MM.1S (cell line): ENCODE data around the gene TRMT6.

Source experiments
- DNase-seq: peaks from one replicate; pipeline ENCODE4 v3.0.0-alpha.2; 2015
- H2AFZ ChIP-seq: fragments of 300-600 bp; sonication (generic); 2 replicates; pipeline ENCODE4 v1.6.0; 2016; ENCODE audit warnings: antibody characterized with exemption, low read length
- H3F3A ChIP-seq: fragments of 300-600 bp; sonication (generic); 2 replicates; pipeline ENCODE4 v1.6.1; 2016; ENCODE audit warnings: mild to moderate bottlenecking, antibody characterized with exemption, low read length, moderate library complexity, mixed read lengths; ENCODE audit not compliant: insufficient read depth
- H3K27ac ChIP-seq: fragments of 300-600 bp; sonication (generic); 2 replicates; pipeline ENCODE4 v1.5.1; 2016; ENCODE audit warnings: mild to moderate bottlenecking, low read length
- H3K27me3 ChIP-seq: fragments of 300-600 bp; sonication (generic); replicated peaks from 2 replicates; pipeline ENCODE4 v1.6.0; 2016; ENCODE audit warnings: low read length; ENCODE audit not compliant: insufficient read depth
- H3K36me3 ChIP-seq: fragments of 300-600 bp; sonication (generic); replicated peaks from 2 replicates; pipeline ENCODE4 v1.6.1; 2016; ENCODE audit warnings: mild to moderate bottlenecking, low read length, mixed read lengths; ENCODE audit not compliant: insufficient read depth
- H3K4me1 ChIP-seq: fragments of 300-600 bp; sonication (generic); 2 replicates; pipeline ENCODE4 v1.6.1; 2016; ENCODE audit warnings: low read length, mixed read lengths
- H3K4me2 ChIP-seq: fragments of 300-600 bp; sonication (generic); 2 replicates; pipeline ENCODE4 v1.6.0; 2016; ENCODE audit warnings: low read depth, low read length
- H3K4me3 ChIP-seq: fragments of 300-600 bp; sonication (generic); 2 replicates; pipeline ENCODE4 v1.5.1; 2016; ENCODE audit warnings: low read length, mixed read lengths
- H3K79me2 ChIP-seq: fragments of 300-600 bp; sonication (generic); 2 replicates; pipeline ENCODE4 v1.6.1; 2016; ENCODE audit warnings: mixed run types, low read length, mixed read lengths
- H3K9ac ChIP-seq: fragments of 300-600 bp; sonication (generic); 2 replicates; pipeline ENCODE4 v1.6.1; 2016; ENCODE audit warnings: low read length, mixed read lengths
- H3K9me2 ChIP-seq: fragments of 300-600 bp; sonication (generic); replicated peaks from 2 replicates; pipeline ENCODE4 v1.6.1; 2016; ENCODE audit warnings: mild to moderate bottlenecking, low read length, mixed read lengths; ENCODE audit not compliant: insufficient read depth
- H3K9me3 ChIP-seq: fragments of 300-600 bp; sonication (generic); replicated peaks from 2 replicates; pipeline ENCODE4 v1.6.1; 2016; ENCODE audit warnings: mild to moderate bottlenecking, low read length, mixed read lengths; ENCODE audit not compliant: insufficient read depth
- H4K20me1 ChIP-seq: fragments of 300-600 bp; sonication (generic); 2 replicates; pipeline ENCODE4 v1.6.1; 2016; ENCODE audit warnings: mild to moderate bottlenecking, low read length, moderate library complexity, mixed read lengths; ENCODE audit not compliant: insufficient read depth
- EZH2 ChIP-seq: fragments of 300-600 bp; sonication (generic); optimal IDR thresholded peaks from 2 replicates; pipeline ENCODE3; 2017; ENCODE audit warnings: low read depth, mild to moderate bottlenecking, antibody characterized with exemption, low read length, mixed read lengths
- EZH2phosphoT487 ChIP-seq: fragments of 300-600 bp; sonication (generic); IDR thresholded peaks from 2 replicates; pipeline ENCODE4 v1.6.1; 2018; ENCODE audit warnings: antibody characterized with exemption, low read length
- TF ChIP-seq, protein P1 (sequence below): fragments of 300-600 bp; sonication (generic); IDR thresholded peaks from 2 replicates; pipeline ENCODE4 v1.5.1; 2016; ENCODE audit warnings: antibody characterized with exemption, low read length, mixed read lengths

Gene TRMT6, protein sequence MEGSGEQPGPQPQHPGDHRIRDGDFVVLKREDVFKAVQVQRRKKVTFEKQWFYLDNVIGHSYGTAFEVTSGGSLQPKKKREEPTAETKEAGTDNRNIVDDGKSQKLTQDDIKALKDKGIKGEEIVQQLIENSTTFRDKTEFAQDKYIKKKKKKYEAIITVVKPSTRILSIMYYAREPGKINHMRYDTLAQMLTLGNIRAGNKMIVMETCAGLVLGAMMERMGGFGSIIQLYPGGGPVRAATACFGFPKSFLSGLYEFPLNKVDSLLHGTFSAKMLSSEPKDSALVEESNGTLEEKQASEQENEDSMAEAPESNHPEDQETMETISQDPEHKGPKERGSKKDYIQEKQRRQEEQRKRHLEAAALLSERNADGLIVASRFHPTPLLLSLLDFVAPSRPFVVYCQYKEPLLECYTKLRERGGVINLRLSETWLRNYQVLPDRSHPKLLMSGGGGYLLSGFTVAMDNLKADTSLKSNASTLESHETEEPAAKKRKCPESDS

DNA sequence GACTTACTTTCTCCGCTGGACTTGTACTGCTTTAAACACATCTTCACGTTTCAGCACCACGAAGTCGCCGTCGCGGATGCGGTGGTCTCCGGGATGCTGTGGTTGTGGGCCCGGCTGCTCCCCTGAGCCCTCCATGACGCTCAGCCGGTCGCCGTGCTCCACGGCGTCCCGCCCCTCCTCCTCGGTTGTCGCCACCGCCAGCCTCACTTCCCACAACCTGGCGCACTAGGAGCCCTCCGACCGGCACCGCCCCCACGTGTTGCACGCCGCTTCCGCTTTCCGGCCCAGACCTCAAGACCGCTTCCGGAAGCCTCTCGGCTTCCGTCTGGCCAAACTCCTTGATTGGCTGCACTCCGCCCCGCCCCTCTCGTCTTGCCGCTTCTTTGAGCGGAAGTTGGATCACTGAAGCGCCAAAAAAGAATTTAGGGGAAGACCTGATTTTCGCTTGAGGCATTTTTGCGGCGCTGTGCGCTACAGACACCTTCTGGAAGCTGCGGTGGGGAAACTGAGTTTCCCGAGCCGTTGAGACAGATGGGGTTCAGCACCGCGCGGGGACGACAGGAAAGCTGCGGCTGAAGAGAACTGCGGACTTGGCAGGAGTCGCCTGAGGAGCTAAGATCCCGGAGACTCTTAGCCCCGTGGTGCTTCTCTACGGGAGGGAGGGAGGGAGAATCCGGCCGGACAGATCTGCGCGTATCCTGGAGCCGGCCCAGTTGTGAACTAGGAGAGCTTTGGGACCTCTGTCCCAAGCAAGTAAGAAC lies at the start of gene TRMT6, which contains the start of gene MCM8:
TRMT6 (minus strand) TSS at position 263 of the 761 bp plus-strand sequence; CDS start at position 135, 128 bp downstream.
MCM8 (plus strand) TSS at position 382 of the 761 bp plus-strand sequence. CDS start 1,364 bp downstream, outside the sequence.
- Histone ChIP-seq H3K9me3 (no peaks in the 10 kb centered on the region), H3K27me3 (no peaks in the 10 kb centered on the region), H3K36me3 (peaks cover 9% of the 10 kb centered on the region; the same call in 1 of the 2 replicates), H3K79me2 (peaks cover 63% of the 10 kb centered on the region), H3K27ac (peak within 1 kb of the TSS; percentile 75), H3F3A (0 out of 2 replicates have a peak, but pooled peaks cover 7% of the 10 kb centered on the region), H3K9me2 (no peaks in the 10 kb centered on the region), H3K4me2 (peak within 1 kb of the TSS; percentile 91), H3K4me1 (peaks cover 5% of the 10 kb centered on the region; the same call in 1 of the 2 replicates), H3K4me3 (peak within 1 kb of the TSS; percentile 84), H4K20me1 (no peaks in the 10 kb centered on the region), H2AFZ (peak within 1 kb of the TSS; percentile 81), H3K9ac (peak within 1 kb of the TSS; percentile 87)
- TF ChIP-seq EZH2 (no peak), EZH2phosphoT487 (no peak)
- TF ChIP-seq, protein P1, sequence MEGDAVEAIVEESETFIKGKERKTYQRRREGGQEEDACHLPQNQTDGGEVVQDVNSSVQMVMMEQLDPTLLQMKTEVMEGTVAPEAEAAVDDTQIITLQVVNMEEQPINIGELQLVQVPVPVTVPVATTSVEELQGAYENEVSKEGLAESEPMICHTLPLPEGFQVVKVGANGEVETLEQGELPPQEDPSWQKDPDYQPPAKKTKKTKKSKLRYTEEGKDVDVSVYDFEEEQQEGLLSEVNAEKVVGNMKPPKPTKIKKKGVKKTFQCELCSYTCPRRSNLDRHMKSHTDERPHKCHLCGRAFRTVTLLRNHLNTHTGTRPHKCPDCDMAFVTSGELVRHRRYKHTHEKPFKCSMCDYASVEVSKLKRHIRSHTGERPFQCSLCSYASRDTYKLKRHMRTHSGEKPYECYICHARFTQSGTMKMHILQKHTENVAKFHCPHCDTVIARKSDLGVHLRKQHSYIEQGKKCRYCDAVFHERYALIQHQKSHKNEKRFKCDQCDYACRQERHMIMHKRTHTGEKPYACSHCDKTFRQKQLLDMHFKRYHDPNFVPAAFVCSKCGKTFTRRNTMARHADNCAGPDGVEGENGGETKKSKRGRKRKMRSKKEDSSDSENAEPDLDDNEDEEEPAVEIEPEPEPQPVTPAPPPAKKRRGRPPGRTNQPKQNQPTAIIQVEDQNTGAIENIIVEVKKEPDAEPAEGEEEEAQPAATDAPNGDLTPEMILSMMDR = no peak
- peak; percentile 98 for DNase-seq

DNA sequence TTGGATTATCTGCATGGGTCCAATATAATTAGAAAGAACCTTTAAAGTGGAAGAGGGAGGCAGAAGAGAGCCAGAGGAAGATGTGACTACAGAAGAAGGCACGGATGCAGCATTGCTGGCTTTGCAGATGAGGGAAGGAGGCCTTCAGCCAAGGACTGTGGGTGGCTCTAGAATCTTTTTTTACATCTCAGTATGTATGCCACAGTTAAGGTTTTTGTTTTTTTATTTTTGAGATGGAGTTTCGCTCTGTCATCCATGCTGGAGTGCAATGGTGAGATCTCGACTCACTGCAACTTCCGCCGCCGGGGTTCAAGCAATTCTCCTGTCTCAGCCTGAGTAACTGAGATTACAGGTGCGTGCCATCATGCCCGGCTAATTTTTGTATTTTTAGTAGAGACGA lies 49.5 kb upstream of the TRMT6 start:
- peaks cover 14% of the 10 kb centered on the region for H3F3A ChIP-seq
- H3K4me3 ChIP-seq = no peak overlapping the region
- no peaks in the 10 kb centered on the region for H4K20me1 ChIP-seq
- no peak overlapping the region for H2AFZ ChIP-seq
- H3K4me1 ChIP-seq = 0 out of 2 replicates have a peak, but pooled peaks cover 12% of the 10 kb centered on the region
- H3K27me3 ChIP-seq = no peaks in the 10 kb centered on the region
- H3K9me3 ChIP-seq = no peaks in the 10 kb centered on the region
- DNase-seq = no peak
- no peak overlapping the region for H3K9ac ChIP-seq
- H3K79me2 ChIP-seq = no peaks in the 10 kb centered on the region
- no peak overlapping the region for H3K27ac ChIP-seq
- H3K36me3 ChIP-seq = peaks cover 5% of the 10 kb centered on the region
- TF ChIP-seq EZH2 (no peak), EZH2phosphoT487 (no peak)
- TF ChIP-seq, protein P1 = no peak
- no peak overlapping the region for H3K4me2 ChIP-seq
- H3K9me2 ChIP-seq = no peaks in the 10 kb centered on the region

DNA sequence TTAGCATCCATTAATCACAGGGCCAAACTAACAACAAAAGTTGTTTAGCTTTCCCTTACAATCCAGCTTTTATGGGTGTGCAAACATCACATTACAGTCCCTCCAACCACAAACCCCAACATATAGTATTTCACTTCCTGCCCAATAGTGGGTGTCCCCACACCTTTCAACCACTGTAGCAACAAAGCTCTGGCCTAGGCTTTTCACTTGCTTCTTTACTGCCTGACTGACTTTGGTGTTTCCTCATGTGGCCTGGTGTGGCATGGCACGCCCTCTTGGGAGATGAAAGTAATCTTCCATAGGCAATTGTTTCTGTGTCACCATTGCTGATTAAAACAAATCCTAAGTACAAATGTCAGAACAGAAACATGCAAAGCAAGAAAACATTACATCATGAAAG lies 46.4 kb upstream of the TRMT6 start:
- no peaks in the 10 kb centered on the region for H4K20me1 ChIP-seq
- no peaks in the 10 kb centered on the region for H3K9me3 ChIP-seq
- no peaks in the 10 kb centered on the region for H3K9me2 ChIP-seq
- TF ChIP-seq EZH2phosphoT487 (no peak), EZH2 (no peak)
- TF ChIP-seq, protein P1 = peak; percentile 16
- no peak overlapping the region for H3K4me2 ChIP-seq
- no peak overlapping the region for H3K4me3 ChIP-seq
- no peak overlapping the region; the same call in 1 of the 2 replicates for H3K27ac ChIP-seq
- H3K79me2 ChIP-seq = no peaks in the 10 kb centered on the region
- H3K27me3 ChIP-seq = no peaks in the 10 kb centered on the region
- no peak overlapping the region for H3K9ac ChIP-seq
- H3K36me3 ChIP-seq = peaks cover 5% of the 10 kb centered on the region
- H3F3A ChIP-seq = peaks cover 12% of the 10 kb centered on the region
- 0 out of 2 replicates have a peak, but pooled peaks cover 12% of the 10 kb centered on the region for H3K4me1 ChIP-seq
- H2AFZ ChIP-seq = no peak overlapping the region
- DNase-seq = peak; percentile 79
